PC-3 (cell line): ENCODE data around the gene CHSY3.

Experiments used
- CTCF ChIP-seq: fragments of 300-600 bp; sonication (generic); conservative IDR thresholded peaks from 2 replicates; pipeline ENCODE4 v1.5.1; 2017; ENCODE audit warnings: antibody characterized with exemption, low read depth, mild to moderate bottlenecking, low read length
- EZH2 ChIP-seq: fragments of 300-600 bp; sonication (generic); IDR thresholded peaks from one replicate; pipeline ENCODE4 v1.6.1; 2017; ENCODE audit warnings: antibody characterized with exemption, mild to moderate bottlenecking, low read length; ENCODE audit not compliant: unreplicated experiment

DNA sequence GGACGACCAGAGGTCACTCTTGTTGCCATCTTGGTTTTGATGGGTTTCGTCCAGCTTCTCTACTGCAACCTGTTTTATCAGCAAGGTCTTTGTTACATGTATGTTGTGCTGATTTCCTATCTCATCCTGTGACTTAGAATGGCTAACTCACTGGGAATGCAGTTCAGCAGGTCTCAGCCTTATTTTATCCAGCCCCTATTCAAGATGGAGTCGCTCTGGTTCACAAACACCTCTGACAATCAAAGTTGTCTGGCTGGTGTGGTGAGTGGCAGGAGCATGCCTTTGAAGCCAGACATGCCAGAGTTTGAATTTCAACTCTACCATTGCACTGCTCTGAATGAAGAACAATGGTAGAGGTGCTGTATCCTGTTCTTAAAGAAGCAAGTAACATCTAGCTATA lies 253.8 kb downstream of the CHSY3 start:
- no peak for TF ChIP-seq CTCF
- TF ChIP-seq EZH2 = no peak
